CMK (cell line): ENCODE measurements around the gene GYS2.

Experiments
- DNase-seq: peaks from one replicate; pipeline ENCODE4 v3.0.0-alpha.2; 2010; ENCODE audit warnings: low read depth

GYS2 gene

DNA sequence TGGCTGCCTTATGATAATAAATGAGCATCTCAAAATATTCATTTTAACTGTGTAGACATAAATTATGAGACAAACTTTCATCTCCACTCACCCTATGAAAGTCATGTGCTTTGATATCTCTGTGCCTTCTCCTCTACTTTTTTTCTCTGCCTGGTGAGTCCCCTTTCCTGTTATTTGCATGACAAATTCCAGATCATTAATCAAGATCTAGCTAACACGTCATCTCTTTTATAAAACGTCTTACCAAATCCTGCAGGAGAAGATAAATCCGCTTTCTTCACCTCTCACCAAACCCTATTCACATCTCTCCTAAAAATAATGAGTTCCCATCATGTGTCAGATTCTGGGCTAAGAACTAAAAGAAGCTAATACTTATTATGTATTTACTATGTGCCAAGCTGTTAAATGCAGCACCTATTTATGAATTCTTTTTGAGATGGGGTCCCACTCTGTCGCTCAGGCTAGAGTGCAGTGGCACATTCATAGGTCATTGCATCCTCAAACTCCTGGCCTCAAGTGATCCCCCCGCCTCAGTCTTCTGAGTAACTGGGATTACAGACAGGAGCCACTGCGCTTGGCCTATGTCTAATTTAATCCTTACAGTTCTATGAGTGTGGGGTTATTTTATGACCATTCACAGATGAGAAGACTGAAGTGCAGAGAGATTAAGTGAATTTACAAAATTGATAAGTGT is 51.9 kb downstream of the GYS2 start:
- no peak for DNase-seq

DNA sequence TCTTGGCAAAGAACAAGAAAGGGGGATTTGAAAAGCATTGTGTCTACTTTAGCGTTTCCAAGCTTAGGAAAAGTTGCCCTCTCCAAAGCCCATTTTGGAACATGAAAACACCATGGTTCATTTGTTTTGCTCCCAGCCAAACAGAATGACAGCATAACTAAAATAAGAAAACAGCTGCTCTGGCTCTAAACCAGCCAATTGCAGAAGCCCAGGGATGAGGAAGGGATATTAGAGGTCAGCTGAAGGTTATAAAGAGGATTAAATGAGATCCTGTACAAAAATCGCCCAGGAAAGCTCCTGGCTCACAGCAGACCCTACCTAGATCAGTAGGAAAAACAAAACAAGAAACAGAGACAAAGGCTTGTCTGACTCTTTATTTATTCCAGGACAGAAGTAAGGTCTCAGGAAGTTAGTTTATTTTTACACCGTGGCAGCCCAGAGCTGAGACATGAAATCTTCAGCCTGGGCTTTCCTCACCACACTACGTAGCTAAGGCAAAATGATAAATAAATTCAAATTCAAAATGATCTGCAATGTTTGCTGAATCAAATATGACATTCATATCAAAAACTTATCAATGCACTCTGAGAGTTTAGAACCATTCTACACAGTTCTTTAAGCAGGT is 52.7 kb downstream of the GYS2 start:
- no peak for DNase-seq

DNA sequence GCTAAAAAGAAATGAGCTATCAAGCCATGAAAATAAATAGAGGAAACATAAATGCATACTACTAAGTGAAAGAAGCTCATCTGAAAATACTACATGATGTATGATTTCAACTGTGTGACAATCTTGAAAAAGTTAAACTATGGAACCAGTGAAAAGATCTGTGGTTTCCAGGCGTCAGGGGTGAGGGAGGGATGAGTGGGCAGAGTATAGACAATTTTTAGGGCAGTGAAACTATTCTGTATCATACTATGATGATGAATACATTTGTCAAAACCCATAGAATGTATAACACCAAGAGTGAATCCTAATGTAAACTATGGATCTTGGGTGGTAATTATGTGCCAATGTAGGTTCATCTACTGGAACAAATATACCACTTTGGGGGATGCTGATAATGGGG is 57.2 kb downstream of the GYS2 start:
- DNase-seq: no peak

DNA sequence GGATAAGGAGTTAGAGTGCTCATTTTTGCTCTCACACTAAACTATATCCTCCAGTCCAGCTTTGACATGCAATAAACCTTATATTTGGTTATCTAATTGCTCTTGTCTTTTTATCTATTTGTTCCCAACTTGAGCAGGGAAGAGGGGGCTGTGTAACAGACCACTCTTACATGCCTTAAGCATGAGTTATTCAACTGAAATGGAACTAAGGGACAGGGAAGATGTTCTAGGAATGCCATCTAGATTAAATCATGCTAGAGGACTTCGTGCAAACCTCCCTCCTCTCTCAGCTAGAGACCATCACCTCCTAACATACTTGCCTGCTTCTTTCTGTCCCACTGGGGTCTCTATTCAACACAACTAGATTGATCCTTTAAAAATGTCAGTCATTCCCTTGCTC is 57.9 kb downstream of the GYS2 start:
- DNase-seq: no peak

DNA sequence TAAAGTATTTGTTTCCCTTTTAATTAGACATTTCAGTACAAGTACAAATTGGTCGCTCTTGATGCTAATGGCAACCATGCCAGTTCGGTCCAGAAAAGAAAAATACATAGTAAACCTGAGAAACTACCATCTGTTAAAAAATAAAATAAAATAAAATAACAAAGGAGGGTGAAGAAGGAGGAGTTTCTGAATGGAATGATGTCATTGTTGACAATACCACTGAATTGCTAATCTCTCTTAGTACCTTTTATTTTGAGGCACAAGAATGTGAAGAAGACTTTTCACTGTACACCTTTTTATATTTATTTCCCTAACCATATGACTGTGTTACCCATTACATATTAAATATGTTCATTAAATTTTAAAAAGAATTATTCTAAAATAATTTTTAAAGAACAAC is 59.1 kb downstream of the GYS2 start:
- no peak for DNase-seq

DNA sequence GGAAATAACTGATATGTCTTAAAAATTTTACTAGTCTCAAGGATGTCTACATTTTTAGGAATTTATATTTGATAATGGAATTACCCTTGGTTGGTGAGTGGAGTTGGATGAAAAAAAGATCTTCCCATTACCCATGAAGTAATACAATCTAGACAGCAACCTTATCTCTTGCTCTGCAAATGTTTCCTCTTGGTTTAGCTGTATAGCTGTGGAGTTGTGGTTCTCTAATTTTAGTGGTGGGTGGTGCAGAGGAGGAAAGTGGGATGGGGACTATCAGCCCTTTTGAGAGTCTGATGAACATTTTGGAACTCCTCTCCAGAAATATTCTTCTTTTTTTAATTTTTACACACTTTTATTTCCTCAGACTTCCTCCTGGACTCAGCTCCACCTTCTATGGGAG is 61.5 kb downstream of the GYS2 start:
- DNase-seq: no peak

DNA sequence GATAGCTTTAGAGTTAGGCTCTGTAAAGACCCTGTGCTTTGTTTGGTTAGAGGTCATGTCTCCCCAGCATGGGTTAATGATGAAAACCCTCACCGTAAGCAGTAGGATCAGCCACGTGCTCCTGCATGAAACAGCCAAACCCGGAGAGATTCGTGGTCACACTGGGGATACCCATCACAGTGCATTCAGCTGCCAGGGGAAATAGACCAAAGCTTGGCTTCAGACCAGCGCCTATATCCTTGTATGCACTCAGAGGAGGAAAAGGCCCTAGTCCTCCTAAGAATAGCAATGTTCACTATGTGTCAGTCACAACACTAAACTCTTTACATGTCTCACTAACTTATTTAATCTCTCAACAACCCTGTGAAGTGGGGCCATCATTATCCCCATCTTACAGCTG is 62.2 kb downstream of the GYS2 start:
- no peak for DNase-seq

DNA sequence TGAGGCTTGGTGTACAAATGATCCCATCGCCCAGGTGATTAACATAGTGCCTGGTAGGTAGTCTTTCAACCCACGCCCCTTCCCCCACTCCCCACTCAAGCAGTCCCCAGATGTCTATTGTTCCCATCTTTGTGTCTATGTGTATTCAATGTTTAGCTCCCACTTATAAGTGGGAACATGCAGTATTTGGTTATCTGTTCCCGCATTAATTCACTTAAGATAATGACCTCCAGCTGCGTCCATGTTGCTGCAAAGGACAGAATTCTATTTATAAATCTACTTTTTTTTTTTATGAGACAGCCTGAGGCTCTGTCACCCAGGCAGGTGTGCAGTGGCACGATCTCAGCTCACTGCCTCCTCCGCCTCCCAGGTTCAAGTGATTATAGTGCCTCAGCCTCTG is 62.9 kb downstream of the GYS2 start:
- no peak for DNase-seq

DNA sequence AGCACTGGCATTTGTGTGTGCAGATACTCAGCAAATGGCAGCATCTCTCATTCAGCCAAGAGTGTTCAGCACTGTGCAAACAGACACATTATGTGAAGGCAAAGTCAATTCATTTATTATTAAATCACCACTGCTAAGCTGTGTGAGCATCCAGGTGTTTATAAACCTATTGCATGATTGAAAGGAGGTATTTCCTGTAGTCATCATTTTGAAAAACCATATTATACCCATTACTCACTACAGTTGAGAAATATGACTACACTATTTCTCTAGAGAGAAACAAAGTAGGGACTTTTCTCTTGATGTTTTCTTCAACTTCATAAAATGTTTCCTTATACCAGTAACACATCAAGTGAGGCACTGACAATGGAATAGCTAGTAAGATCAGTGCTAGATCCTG is 64.8 kb downstream of the GYS2 start:
- DNase-seq: no peak

DNA sequence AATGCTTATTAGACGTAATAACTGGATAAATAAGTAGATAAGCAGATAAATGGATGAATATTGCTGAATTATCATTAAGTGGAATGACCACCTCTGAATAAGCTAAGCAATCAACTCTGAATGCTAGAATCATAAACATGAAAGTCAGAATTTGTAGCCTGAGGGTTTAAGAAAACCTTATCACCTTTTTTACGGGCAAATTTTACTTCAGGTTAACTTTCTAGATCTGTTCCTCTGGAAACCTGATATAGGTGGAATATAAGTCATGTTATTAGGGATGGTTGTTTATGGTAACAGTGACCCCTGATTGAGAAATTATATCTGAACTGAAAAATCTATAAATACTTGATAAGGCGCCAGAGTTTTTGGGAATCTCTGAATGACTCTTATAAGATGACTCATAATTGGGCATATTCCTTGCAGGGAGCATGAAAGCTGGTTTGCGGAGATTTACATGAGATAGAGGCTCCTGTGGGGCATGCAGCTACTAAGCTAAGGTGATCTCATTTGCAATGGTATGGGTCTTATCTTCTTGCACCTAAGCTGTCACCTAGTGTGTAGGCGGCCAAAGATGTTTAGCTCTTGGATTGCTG is 66.5 kb downstream of the GYS2 start:
- no peak for DNase-seq

DNA sequence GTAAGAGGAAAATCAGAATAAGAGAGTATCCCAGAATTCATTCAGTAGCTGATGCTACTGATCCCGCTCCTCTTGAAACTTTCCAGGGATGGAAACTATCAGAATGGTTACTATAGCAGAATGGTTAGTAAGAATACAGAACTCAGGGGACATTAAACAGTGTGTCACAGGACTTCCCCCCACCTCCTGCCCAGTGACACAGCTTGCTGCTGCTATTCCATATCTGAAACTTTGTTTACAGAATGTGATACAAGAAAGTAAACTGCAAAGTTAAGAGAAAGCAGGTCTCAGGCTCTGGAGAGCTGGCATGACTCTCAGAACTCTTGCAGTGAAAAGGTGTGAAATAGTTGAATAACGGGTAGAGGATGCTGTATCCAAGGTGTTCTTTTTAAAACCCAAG is 75.2 kb downstream of the GYS2 start:
- no peak for DNase-seq

DNA sequence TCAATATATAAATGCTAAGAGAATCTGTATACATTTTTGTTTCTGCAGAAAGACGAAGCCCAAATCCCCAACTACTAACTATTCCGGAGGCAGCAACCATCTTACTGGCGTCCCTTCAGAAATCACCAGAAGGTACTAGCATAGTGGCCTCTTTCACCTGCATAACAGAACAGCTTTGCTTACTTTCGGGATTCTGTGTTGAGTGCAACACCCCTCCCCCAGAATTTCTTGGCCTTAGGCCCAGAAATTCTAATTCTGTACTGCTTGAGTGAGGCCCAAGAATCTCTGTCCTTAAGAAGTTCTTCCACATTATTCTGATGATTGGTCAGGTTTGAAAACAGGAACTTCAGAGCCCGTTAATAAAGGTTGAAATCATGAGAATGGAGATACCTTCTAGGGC is 75.7 kb downstream of the GYS2 start:
- DNase-seq: no peak

DNA sequence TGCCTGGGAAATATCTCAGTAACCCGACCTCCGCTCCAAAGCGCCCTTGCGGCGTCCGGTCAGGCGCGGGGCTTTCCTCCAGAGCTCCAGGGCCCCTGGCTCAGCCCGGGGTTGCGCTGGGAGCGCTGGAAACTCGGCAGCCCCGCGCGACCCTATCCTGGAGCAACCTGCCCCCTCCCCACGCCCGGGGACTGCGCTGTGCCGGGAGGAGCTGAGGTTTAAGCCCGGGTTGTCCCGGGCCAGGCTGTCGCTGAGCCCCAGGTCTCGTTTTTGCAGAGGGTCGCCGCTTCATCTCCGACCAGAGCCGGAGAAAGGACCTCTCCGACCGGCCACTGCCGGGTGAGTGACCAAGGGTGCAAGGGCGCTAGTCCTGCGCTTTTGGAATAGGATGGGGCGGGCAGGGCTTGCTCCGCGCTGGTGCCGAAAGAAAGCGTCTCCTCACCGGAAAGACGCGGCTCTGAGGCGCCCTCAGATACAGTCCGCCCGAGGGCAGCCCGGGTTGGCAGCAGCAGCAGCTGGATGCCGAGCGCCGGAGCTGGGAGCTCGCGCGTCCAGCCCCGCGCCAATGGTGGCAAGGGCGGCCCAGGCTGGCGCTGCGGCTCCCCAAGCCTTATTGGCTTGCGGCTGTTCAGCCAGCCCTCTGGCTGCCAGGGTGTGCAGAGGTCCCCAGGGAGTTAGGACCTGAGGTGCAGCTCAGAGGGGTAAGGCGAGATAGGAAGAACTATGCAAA is 77.0 kb downstream of the GYS2 start:
- no peak for DNase-seq

DNA sequence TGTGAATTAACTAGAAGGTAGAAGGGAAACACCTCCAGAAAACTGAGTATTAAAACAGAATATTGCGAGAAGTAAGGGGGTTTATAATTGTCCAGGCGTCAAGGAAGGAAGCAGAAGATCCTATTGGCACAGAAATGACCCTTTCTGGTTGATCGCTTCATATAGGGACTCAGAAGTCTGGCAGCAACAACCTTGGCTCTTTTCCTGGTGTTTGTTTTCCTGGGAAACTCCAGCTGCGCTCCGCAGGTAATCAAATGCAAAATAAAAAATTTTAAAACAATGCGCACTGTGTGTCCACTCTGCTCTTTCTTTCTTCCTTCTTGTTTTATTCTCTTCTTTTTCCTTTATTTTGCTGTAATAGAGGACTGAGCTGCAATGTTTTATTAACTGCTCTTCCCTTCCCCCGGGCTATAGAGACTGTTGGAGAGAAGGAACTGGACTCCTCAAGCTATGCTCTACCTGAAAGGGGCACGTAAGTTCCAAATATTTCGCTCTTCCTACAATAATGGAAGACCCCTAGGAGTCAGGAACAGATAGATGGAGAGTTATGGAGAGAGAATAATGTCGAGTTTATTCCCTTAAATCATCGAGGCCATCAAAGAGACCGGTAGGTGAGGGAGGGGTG is 77.8 kb downstream of the GYS2 start:
- DNase-seq: no peak

DNA sequence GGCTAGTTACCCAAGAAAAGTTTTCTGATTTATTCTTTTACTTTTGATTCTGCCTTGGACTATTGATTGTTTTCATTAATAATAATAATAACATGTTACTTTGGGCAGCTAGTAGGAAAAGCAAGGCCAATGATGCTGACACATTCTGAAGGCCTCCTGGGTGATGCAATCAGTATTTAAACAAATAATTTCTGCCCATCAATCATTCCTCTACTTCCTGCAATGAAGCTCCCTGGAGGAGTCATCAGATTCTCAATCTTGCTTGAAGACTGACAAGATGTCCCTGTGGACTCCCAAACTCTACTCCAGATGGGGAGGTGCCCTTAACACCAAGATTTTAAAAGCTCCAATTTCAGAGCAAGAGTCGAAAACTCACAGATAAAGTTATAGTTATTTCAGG is 78.6 kb downstream of the GYS2 start, which contains the start of gene SPX:
Gene SPX (plus strand): TSS at position 244 of the 400 bp plus-strand sequence. CDS start 177 bp downstream, outside the sequence.
- no peak for DNase-seq

DNA sequence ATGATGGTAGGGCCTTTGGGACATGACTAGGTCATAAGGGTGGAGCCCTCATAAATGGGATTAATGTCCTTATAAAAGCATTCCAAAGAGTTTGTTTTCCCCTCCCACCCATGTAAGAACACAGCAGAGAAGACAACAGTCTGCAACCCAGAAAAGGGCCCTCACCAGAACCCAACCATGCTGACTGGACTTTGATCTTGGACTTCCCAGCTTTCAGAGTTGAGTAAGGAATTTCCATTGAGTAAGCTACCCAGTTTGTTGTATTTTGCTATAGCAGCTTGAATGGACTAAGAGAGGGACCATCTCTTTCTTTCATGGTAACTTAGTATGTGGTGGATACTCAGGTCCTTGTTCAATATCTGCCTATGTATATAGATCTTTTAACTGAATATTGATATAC is 81.5 kb downstream of the GYS2 start:
- no peak for DNase-seq

DNA sequence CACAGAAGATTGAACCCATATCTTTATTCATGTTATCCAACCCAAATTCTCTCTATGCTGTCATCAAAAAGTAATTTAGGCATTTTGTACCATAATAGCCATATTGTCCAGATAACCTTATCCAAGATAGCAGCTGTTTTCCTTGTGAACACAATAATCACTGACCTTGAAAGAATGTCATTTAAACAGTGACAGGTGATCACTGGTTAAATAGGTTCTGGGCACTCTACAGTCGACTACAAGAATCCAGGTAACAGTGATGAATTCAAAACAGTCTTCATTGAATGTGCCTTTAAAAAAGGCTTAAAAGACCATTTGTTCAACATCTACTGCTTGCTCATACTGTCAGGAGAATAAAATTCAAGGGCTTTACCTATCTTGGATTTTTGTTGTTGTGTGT is 83.1 kb downstream of the GYS2 start:
- no peak for DNase-seq

DNA sequence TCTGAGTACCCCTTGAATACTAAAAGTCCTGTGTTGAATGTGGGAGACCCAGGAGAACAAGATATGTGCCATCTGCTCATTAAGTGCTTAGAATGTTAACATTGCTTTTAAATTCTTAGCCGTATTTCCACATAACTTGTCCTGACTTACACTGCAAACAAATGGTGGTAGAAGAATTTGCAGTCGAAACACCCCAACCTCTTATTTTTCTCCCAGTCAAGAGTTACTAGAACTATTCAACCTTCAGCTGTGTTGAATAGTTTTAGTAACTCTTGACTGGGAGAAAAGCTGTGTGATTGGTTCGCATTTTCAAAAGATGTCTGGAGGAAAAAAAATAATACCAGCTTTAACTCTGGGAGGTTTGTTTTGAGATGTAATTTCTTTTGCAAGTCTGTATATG is 86.2 kb downstream of the GYS2 start:
- no peak for DNase-seq

DNA sequence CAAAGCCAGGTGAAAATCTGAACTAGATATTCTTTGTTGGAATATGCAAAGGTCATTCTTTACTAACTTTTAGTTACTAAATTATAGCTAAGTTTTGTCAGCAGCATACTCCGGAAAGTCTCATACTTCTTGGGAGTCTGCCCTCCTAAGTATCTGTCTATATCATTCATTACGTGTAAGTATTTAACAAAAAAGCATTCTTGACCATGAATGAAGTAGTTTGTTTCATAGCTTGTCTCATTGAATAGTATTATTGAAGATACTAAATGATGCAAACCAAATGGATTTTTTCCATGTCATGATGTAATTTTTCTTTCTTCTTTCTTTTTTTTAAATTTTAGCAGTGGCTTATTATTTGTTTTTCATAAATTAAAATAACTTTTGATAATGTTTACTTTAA is 88.4 kb downstream of the GYS2 start:
- DNase-seq: no peak

DNA sequence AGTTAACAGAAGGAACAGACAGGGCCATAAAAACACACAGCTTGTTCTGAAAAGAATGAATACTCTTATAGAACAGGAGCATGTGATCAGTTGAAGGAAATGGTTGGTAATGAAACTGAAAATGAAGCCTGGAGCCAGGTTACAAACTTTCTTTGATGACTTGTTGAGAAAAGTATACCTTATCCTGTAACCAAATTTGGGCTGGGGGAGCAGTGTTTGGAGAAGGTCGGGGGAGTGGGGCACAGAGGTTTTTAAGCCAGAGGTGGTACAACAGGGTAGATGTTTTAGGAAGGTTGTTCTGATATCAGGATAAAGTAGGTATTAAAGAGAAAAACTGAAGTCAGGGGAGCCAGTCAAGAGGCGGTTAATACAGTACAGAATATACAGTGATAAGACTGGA is 94.9 kb downstream of the GYS2 start:
- DNase-seq: no peak

DNA sequence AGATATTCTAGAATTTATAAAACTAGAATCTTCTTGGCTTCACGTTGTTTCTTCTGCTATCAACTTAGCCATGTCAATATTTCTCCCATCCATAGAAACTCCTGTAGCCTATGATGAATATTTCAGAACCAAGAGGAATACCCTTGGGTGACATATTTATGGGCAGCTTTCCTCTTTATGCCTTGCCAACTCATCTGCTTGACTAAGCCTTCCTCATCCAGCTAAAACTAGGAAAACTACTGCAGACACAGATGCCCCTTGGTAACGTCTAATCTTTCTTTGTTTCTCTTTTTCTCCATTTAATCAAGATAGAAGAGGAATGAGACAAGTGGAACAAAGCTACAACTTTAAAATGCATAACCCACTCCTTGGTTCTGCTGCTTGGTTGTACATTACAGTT is 96.8 kb downstream of the GYS2 start:
- DNase-seq: no peak

DNA sequence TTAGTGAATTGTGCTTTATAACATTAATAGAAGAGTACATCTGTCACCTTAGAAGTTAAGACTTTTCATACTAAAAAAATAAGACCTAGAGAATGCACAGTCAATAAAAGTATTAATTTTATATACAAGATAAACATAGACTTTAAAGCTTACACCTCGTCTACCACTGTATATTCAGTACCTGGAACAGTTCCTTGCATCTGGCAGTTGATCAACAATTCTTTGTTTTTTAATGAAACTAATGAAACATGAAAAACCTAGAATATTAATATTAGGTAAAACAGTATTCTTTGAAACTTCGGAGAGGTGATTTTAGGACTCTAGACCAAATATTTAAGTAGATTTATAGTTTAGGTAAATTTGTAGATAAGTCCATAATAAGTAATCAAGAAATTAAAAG is 98.8 kb downstream of the GYS2 start:
- no peak for DNase-seq

DNA sequence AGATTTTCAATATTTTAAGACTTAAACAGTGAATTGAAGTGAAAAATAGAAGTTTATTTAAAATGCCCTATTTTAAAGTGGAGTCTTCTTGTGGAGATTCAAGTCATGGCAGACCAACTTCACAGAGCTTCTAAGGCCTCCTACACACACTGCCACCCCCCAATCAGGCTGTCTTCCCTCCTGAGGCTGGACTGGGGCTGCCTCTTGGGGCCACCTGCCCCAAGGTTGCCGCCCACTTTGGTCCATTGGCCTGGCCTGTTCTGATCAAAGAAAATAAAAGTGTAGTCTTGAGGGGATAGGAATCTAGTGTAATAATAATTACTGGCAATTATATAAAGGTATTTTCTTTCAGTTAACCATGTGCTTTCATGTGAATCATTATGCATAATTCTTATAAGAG is 101.8 kb downstream of the GYS2 start:
- no peak for DNase-seq
